HG03439 (cell line): ENCODE measurements around the gene CHGA.

ENCODE experiments used
- ATAC-seq: cut with Tn5 transposase; IDR thresholded peaks from one replicate; pipeline ENCODE4 v1.9.1; 2021; ENCODE audit warnings: mild to moderate bottlenecking, moderate library complexity; ENCODE audit not compliant: unreplicated experiment

CHGA gene

GRCh38 chr14:92902726-92903125 is 20.2 kb upstream of the CHGA start:
- ATAC-seq = no peak

GRCh38 chr14:92903359-92903758 is 19.6 kb upstream of the CHGA start:
- no peak for ATAC-seq

- ATAC-seq = no peak
Measured at GRCh38 chr14:92905667-92906066, 17.3 kb upstream of the CHGA start.

- ATAC-seq = no peak
Measured at GRCh38 chr14:92906420-92906819, 16.5 kb upstream of the CHGA start.

GRCh38 chr14:92906823-92907222 is 16.1 kb upstream of the CHGA start:
- ATAC-seq = no peak

- no peak for ATAC-seq
Measured at GRCh38 chr14:92907316-92907911, 15.5 kb upstream of the CHGA start.

GRCh38 chr14:92914087-92914656 is 8.8 kb upstream of the CHGA start:
- no peak for ATAC-seq

GRCh38 chr14:92916201-92916600 is 6.7 kb upstream of the CHGA start:
- ATAC-seq = no peak

GRCh38 chr14:92917041-92917940 is 5.7 kb upstream of the CHGA start:
- ATAC-seq = no peak

GRCh38 chr14:92917956-92918355 is 5.0 kb upstream of the CHGA start:
- ATAC-seq = no peak

- ATAC-seq = no peak
Measured at GRCh38 chr14:92920001-92920400, 2.9 kb upstream of the CHGA start.

GRCh38 chr14:92922155-92922735 is 705 bp upstream of the CHGA start:
- ATAC-seq = no peak

GRCh38 chr14:92923744-92924103 is 774 bp downstream of the CHGA start:
- no peak for ATAC-seq

- no peak for ATAC-seq
Measured at GRCh38 chr14:92924247-92924646, 1.3 kb downstream of the CHGA start.

- no peak for ATAC-seq
Measured at GRCh38 chr14:92925446-92925845, 2.5 kb downstream of the CHGA start.

- no peak for ATAC-seq
Measured at GRCh38 chr14:92926180-92926845, 3.4 kb downstream of the CHGA start.

GRCh38 chr14:92926931-92927330 is 4.0 kb downstream of the CHGA start:
- no peak for ATAC-seq

- ATAC-seq = no peak
Measured at GRCh38 chr14:92927349-92928257, 4.7 kb downstream of the CHGA start.

GRCh38 chr14:92928258-92928629 is 5.3 kb downstream of the CHGA start:
- no peak for ATAC-seq

- no peak for ATAC-seq
Measured at GRCh38 chr14:92928961-92929688, 6.2 kb downstream of the CHGA start.
